NCI-H226 (cell line): ENCODE data around the gene ADGRV1.
"Not testable (repeated sequence)": the region's sequence is repeated elsewhere in the genome, so short reads cannot be mapped to it uniquely, and the experiment has no call there.

Source experiments
- DNase-seq: peaks from one replicate; pipeline ENCODE4 v3.0.0-alpha.2; 2015

The ADGRV1 gene

DNA sequence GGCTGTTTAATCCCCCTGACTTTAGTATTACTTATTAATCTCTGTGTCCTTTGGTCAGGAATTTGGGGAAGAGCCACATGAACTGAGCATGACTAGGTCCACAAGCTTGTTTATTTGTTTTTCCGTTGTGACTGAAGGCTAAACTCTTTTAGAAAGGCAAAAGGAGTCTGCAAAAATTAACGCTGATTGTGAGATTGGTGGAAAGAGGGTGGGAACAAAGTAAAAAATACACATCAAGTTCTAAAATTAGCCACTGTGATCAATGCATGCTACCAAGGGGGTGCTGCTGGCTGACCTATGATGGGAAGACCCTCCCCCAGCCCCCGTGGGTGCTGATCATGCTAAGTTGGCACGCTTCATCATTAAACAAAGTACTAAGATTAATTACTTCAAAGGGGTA lies 356.8 kb downstream of the ADGRV1 start:
- no peak for DNase-seq

GRCh38 chr5:90916947-90917800 lies 358.6 kb downstream of the ADGRV1 start:
- DNase-seq = no peak

DNA sequence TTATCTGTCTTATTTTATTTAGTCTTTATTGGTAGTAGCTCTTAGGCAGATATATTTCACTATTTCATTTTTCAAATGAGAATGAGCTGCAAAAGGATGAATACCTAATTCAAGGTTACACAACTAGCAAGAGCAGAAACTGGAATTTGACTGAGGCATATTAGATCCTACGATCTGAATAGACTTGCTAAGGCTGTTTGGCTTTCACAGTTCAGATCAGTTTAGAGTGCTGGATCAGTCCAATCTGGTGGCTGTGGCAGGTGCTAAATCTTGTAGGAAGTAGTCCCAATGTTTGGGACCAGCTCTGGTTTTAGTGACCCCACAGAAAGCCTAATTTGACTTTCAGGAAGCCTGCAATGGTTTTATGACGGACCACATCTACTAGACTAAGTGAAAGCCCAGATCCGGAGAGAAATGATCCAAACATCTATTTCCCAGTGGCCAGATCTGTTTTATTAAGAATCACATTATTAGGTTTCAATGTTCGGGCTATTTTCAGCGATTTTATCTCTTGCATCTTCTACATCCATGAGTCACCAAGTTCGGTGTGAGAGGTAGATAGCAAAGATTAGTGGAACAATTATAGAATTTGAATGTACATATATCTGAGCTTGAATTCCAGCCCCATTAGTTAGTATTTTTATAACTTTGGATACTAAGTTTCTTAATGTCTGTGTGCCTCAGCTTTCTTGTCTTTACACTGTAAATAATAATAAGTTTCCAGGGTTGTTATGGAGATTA lies 359.5 kb downstream of the ADGRV1 start:
- DNase-seq = no peak

- no peak for DNase-seq
Observed at GRCh38 chr5:90921418-90921973, 362.9 kb downstream of the ADGRV1 start.

GRCh38 chr5:90924222-90924621 lies 365.6 kb downstream of the ADGRV1 start:
- DNase-seq = not testable (repeated sequence)

DNA sequence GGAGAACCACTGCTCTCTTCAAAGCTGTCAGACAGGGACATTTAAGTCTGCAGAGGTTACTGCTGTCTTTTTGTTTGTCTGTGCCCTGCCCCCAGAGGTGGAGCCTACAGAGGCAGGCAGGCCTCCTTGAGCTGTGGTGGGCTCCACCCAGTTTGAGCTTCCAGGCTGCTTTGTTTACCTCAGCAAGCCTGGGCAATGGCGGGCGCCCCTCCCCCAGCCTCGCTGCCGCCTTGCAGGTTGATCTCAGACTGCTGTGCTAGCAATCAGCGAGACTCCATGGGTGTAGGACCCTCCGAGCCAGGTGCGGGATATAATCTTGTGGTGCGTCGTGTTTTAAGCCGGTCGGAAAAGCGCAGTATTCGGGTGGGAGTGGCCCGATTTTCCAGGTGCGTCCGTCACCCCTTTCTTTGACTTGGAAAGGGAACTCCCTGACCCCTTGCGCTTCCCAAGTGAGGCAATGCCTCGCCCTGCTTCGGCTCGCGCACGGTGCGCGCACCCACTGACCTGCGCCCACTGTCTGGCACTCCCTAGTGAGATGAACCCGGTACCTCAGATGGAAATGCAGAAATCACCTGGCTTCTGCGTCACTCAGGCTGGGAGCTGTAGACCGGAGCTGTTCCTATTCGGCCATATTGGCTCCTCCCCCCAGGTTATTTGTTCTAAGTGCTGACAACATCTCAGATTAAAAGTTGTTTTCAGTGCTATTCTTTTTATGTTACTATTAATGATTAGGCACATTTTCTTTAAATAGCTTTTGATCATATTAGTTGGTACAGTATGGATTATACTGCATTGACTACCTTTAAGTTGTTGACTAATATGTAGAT lies 370.6 kb downstream of the ADGRV1 start:
- DNase-seq = not testable (repeated sequence)

DNA sequence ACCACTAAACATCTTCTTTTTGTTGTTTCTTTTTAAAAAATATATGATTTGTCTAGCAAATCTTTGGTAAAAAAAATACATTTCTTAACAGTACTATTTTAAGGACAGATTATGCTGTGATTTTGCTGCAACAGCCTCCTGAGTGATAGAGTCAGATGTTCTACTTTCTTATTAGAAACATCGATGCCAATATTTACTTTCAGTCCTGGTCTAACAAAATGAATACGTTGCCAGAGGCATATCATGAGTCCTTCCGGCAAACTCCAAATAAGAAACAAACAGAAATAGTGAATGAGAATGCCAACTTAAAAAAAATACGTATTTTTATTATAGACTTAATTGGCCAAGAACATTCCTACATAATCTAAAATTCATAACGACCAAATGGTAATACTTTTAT lies 371.5 kb downstream of the ADGRV1 start:
- DNase-seq = no peak

GRCh38 chr5:90930756-90931431 lies 372.3 kb downstream of the ADGRV1 start:
- no peak for DNase-seq

DNA sequence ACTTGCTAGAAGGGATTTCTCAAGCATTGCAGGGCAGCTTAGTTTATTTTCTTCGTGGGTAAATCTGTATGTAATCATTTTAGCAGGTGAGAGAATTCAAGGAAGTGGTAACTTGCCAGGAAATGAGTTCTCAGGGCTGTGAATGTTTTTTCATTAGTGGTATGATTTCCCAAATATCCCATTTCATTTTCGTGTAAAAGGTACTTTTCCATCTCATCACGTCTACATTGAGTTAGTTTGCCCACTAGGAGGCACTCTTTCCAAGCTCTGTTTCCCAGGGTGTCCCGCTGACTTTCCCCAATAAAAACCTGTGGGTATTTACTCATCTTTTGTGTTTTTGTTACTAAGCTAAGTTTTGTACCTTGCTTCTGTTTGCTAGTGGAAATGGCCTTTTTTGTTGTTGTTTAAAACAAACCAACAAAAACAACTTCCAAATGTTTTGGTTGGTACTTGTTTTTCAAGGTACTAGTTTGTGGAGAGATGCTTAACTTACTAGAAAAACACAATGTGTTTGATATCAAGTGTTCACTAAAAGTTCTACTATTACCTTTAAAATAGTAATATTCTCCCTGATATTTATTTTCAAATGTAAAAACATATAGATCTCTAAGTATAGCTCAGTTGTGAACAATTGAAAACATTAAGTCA lies 373.6 kb downstream of the ADGRV1 start:
- DNase-seq = peak; percentile 44

DNA sequence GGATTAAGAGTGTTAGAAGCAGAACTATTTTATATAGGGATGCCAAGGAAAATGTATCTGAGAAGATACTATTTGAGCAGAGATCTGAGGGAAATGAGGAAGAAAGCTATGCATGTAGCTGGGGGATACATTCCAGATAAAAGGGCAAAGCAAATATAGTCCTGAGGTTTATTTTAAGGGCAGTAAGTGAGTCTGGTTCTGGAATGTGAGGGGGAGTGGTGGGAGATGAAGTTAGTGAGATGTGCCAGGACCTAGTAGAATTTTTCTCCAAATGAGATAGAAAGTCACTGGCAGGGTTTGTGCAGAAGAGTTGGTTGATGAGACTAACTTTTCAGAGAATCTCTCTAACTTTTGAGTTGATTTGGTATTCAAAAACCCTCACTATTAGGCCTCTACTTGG lies 374.7 kb downstream of the ADGRV1 start:
- peak; percentile 46 for DNase-seq

DNA sequence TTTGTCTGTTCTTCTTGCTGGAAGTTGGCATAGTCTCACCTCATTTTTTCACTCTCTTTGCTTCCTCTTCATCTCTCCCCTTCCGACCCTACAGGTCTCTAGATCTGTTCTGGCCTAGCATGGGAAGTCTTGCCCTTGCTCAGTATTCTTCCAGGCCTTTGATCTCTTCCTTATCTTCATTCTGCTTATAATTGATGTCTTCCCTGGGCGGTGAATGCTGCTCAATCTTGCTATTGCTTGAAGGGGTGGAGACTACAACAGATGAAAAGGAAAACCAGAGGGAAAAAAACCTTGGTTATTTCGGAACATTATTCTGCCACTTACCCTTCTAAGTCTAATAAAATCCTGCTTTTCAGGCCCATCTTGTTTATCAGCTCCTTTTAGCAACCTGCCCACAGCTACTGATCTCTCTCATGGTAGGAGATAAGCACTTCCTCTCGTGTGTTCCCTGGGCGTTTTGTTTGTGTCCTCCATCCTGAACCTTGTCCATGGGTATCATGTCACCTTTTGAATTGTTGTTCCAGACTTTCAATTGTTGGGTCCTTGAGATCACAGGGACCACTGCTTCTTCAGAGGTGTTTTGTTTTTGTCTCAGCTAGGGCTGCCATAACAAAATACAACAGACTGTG lies 375.6 kb downstream of the ADGRV1 start:
- DNase-seq = no peak

- DNase-seq = no peak
Observed at GRCh38 chr5:90934738-90935137, 376.1 kb downstream of the ADGRV1 start.

GRCh38 chr5:90939211-90939610 lies 380.6 kb downstream of the ADGRV1 start:
- no peak for DNase-seq

GRCh38 chr5:90940227-90940995 lies 381.8 kb downstream of the ADGRV1 start:
- peak; percentile 29 for DNase-seq

DNA sequence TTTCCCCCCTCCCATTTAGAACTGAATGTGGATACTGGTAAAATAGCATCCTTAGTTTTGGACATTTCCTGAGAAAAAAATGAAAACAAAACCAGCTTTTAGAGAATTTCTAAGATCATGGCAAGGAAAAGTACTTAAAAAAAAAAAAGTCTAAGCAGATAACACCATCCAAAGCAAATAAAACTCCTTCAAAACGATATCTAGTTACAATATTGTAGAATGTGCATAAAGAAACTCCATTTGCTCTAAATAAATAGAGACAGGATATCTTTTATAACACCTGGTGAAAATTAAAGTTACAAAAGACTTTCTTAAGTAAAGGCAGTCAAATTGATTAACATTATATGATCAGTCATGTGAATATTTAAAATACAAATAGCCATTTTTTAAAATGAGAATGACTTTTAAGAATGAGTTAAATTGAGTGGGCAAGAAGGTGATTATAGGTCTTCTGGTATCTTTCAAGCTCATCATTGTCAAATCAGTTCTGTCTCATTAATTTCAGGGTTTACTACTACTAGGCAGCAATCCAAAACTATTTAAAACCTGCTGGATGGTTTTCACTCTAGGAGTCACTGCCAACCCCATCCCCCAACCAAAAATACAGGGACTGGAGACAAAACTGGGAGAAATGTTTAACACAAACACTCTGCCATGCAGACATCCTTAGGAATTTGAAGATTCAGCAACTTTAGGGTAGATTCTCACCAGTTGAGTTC lies 382.6 kb downstream of the ADGRV1 start:
- no peak for DNase-seq

DNA sequence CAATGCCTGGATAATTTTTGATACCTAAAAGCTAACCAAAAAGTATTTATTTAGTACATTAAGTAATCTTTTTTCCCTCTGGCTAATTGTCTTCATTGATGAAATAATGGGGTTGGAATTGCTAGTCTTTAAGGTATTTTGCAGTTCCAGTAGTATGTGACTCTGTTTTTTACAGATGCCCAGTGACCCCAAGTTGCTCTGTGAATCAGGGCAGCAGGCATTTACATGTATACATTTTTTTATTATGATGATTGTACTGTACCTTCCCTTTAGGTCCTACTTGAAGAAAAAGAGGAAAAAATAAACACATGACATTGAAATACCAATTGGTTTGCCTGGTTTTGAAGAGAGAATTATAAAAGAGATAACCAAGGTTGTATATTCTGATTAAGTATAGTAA lies 385.5 kb downstream of the ADGRV1 start:
- DNase-seq = no peak

DNA sequence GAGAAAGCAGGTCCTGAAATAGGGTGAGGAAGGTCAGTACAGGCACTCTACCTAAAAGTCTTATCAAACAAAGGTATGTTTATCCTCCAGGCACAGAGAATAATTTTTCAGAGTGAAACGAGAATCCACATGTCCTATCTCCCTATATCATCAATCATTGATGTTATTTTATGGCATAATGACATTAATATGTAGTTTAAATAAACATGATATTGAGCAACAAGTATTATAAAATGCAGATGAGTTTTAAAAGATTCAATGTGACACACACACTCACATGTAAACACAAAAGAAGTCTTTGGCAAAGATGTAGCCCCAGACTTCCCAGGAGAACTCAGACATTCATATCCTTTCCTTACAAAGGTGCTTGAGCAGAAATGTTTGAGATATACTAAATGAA lies 389.1 kb downstream of the ADGRV1 start:
- DNase-seq = no peak

DNA sequence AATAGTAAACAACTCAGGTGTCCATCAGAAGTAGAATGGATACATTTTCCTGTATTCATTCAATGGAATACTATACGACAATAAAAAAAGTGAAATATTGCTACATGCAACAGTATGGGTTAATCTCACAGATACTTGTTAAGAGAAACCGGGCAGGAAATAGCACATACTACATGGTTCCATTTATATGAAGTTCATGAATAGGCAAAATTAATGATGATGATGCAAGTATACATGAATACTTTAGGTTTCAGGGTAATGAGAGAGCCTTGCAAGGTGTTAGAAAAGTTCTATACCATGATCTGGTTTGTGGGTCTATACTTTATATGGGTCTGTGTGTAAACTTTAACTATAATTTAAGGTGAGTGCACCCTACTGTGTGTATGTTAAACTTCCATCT lies 390.4 kb downstream of the ADGRV1 start:
- no peak for DNase-seq

GRCh38 chr5:90949469-90950358 lies 391.1 kb downstream of the ADGRV1 start:
- no peak for DNase-seq
